ENCODE results near the gene DHH.

GRCh38 chr12:49079793-49080192 is 14.8 kb downstream of the DHH start:
- TF ChIP-seq, protein P1, sequence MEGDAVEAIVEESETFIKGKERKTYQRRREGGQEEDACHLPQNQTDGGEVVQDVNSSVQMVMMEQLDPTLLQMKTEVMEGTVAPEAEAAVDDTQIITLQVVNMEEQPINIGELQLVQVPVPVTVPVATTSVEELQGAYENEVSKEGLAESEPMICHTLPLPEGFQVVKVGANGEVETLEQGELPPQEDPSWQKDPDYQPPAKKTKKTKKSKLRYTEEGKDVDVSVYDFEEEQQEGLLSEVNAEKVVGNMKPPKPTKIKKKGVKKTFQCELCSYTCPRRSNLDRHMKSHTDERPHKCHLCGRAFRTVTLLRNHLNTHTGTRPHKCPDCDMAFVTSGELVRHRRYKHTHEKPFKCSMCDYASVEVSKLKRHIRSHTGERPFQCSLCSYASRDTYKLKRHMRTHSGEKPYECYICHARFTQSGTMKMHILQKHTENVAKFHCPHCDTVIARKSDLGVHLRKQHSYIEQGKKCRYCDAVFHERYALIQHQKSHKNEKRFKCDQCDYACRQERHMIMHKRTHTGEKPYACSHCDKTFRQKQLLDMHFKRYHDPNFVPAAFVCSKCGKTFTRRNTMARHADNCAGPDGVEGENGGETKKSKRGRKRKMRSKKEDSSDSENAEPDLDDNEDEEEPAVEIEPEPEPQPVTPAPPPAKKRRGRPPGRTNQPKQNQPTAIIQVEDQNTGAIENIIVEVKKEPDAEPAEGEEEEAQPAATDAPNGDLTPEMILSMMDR (IDR thresholded peaks at IDR 0.05), result no peak
- TF ChIP-seq EP300 (IDR thresholded peaks at IDR 0.05), result no peak
- no peak for TF ChIP-seq POLR2AphosphoS5 (IDR thresholded peaks at IDR 0.05)

Data from suprapubic skin (tissue), 4 donors.